HEK293 (cell line): ENCODE measurements around the gene NOXO1.

Source experiments
- CTCF ChIP-seq: fragments of 450-650 bp; formaldehyde crosslinking; IDR thresholded peaks from 2 replicates; pipeline ENCODE4 v1.5.1; 2016; ENCODE audit warnings: missing biosample characterization, missing genetic modification characterization
- TRIM28 ChIP-seq: IDR thresholded peaks from 2 replicates; pipeline ENCODE4 v1.6.1; 2011; ENCODE audit warnings: low read length, control low read depth, borderline replicate concordance
- ZBTB44 ChIP-seq: fragments of 450-650 bp; IDR thresholded peaks from 2 replicates; pipeline ENCODE4 v1.5.1; 2018; ENCODE audit warnings: missing biosample characterization, mild to moderate bottlenecking, missing genetic modification characterization
- ZNF580 ChIP-seq: fragments of 450-650 bp; formaldehyde crosslinking; IDR thresholded peaks from 2 replicates; pipeline ENCODE4 v1.5.1; 2016; ENCODE audit warnings: missing biosample characterization, missing genetic modification characterization

GRCh38 chr16:1980770-1981087, 540 bp downstream of the NOXO1 start:
- TF ChIP-seq ZBTB44 (tag by site-specific recombination) (no peak), CTCF (tag by site-specific recombination) (no peak), ZNF580 (tag by site-specific recombination) (no peak), TRIM28 (no peak)
